GM10266 (cell line): Measurements from ENCODE around the gene FAM171A1.
"Not testable (repeated sequence)": the region's sequence is repeated elsewhere in the genome, so short reads cannot be mapped to it uniquely, and the experiment has no call there.

Experiments used
- DNase-seq: peaks from one replicate; pipeline ENCODE4 v3.0.0; 2012; ENCODE audit errors: extremely low spot score
- TF ChIP-seq, protein P1 (sequence below): IDR thresholded peaks from 2 replicates; pipeline ENCODE4 v1.5.1; 2012; ENCODE audit warnings: mild to moderate bottlenecking, low read depth; ENCODE audit not compliant: control insufficient read depth, insufficient read depth; ENCODE audit errors: missing control alignments

The FAM171A1 gene

DNA sequence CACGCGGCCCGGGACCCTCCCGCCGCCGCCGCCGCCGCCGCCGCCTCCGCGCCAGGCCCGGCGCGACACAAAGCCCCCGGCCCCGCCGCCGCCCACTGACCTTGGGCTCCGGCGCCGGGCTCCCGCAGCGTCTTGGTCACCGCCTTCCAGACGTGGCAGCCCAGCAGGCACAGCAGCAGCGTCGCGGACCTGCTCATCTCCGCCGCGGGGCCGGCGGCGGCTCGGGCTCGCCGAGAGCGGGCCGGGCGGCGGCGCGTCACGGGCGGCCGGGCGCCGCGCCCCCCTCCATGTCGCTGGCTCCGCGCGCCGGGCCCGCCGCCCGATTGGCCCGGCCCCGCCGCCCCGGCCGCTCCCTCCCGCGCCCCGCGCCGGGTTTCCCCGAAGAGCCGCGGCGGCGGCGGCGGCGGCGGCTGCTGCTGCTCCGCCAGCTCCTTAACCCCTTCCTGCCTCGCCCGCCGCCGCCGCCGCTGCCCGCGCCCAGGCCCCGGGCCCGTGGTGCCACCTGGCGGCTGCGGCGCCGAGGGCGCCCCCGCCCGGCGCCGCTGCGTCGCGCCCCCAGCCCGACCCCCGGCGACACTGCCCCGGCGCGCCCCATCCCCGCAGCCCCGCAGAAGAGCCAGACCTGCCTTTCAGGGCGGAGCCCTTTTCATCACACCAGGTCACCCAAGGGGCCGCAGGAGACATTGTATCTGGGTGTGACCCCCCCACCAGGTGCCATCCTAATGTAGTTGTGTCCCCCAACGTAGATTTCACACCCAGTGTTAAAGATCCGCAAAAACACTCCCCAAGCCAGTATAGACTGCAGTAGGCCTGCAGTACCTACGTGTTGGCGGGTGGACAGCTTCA is at the start of gene FAM171A1:
FAM171A1 (minus strand) TSS at position 434 of the 846 bp plus-strand sequence; CDS start at position 197, 237 bp downstream.
- TF ChIP-seq, protein P1, sequence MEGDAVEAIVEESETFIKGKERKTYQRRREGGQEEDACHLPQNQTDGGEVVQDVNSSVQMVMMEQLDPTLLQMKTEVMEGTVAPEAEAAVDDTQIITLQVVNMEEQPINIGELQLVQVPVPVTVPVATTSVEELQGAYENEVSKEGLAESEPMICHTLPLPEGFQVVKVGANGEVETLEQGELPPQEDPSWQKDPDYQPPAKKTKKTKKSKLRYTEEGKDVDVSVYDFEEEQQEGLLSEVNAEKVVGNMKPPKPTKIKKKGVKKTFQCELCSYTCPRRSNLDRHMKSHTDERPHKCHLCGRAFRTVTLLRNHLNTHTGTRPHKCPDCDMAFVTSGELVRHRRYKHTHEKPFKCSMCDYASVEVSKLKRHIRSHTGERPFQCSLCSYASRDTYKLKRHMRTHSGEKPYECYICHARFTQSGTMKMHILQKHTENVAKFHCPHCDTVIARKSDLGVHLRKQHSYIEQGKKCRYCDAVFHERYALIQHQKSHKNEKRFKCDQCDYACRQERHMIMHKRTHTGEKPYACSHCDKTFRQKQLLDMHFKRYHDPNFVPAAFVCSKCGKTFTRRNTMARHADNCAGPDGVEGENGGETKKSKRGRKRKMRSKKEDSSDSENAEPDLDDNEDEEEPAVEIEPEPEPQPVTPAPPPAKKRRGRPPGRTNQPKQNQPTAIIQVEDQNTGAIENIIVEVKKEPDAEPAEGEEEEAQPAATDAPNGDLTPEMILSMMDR = peak; percentile 52
- peak; percentile 85 for DNase-seq

- TF ChIP-seq, protein P1 = no peak
- no peak for DNase-seq
Observed at GRCh38 chr10:15420858-15421257, 49.8 kb upstream of the FAM171A1 start.

- TF ChIP-seq, protein P1 = peak; percentile 69
- peak; percentile 45 for DNase-seq
Observed at GRCh38 chr10:15419279-15419874, 48.3 kb upstream of the FAM171A1 start.

GRCh38 chr10:15416034-15416433 is 44.9 kb upstream of the FAM171A1 start:
- TF ChIP-seq, protein P1 = no peak
- no peak for DNase-seq

DNA sequence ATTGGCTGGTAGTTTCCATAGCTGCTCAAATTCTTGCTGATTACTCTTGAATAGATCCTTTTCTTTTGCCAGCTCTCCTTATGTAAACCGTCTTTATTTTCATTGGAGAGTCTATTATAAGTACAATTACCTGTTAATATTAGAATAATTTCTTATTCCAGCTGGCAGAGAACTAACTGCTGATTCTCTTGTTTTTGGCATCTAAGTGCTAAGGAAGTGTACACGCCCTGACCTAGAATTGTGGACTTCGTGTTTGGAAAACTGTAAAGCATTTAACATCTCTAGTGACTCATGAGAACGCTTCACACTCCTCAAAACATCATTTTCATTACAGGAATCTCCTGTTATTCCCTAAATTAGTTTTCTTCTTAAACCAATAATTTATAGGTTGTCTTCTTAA is 39.9 kb upstream of the FAM171A1 start:
- DNase-seq = no peak
- TF ChIP-seq, protein P1 = no peak

DNA sequence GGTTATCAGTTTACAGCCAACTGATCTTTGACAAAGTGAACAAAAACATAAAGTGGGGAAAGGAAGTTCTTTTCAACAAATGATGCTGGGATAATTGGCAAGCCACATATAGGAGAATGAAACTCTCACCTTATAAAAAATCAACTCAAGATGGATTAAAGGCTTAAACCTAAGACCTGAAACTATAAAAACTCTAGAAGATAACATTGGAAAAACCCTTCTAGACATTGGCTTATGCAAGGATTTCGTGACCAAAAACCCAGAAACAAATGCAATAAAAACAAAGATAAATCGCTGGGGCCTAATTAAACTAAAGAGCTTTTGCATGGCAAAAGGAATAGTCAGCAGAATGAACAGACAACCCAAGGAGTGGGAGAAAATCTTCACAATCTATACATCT is 38.3 kb upstream of the FAM171A1 start:
- not testable (repeated sequence) for DNase-seq

DNA sequence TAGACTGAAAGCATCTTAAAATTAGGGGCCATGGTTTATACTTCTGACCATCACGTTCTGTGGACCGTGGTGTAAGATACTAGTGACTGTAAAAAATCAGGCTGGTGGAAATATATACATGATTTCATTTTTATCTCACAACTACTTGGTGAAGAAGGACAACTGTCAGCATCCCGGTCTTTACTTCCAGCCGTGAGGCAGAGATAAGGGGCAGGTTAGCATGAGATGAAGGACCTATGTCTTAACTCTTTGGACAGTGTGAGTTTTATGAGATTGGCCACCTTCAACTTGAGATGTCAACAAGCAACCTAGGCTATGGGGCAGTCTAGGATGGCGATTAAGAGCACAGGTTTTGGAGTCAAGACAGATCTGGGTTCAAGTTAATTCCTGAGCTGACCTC is 37.5 kb upstream of the FAM171A1 start:
- DNase-seq = no peak
- TF ChIP-seq, protein P1 = no peak
